ENCODE results near the gene COPB2.
A peak's percentile ranks its signal among the peaks of the same experiment; 100 is the strongest.

Gene COPB2

GRCh38 chr3:139312959-139313358 lies 76.5 kb downstream of the COPB2 start:
- Histone ChIP-seq H3K36me3 (ENCODE audit: control insufficient read depth in 5 of 5, insufficient read depth in 5 of 5, low read length in 5 of 5) (no peaks in the 10 kb centered on the region), H3K27me3 (ENCODE audit: control insufficient read depth in 5 of 5, insufficient read depth in 4 of 5, low read length in 5 of 5) (peaks cover 0 to 32% (median 25%) of the 10 kb centered on the region in 5 donors), H3K9ac (ENCODE audit: low read length in 5 of 5) (no peak overlapping the region), H3K9me3 (ENCODE audit: control insufficient read depth in 5 of 5, low read length in 5 of 5) (peaks cover 0 to 2% (median 0%) of the 10 kb centered on the region in 5 donors), H3K4me1 (ENCODE audit: control insufficient read depth in 5 of 5, insufficient read depth in 5 of 5, low read length in 5 of 5) (peaks cover 0 to 2% (median 0%) of the 10 kb centered on the region in 5 donors), H3K4me3 (ENCODE audit: low read depth in 1 of 5, low read length in 5 of 5) (no peak overlapping the region), H3K27ac (ENCODE audit: low read depth, low read length) (no peak overlapping the region)

GRCh38 chr3:139312416-139312815 lies 77.0 kb downstream of the COPB2 start:
- Histone ChIP-seq H3K9me3 (ENCODE audit: control insufficient read depth in 5 of 5, low read length in 5 of 5) (peaks cover 0 to 2% (median 0%) of the 10 kb centered on the region in 5 donors), H3K9ac (ENCODE audit: low read length in 5 of 5) (peak overlapping the region in 1 of 5 donors; percentile 23), H3K4me3 (ENCODE audit: low read depth in 1 of 5, low read length in 5 of 5) (no peak overlapping the region), H3K27me3 (ENCODE audit: control insufficient read depth in 5 of 5, insufficient read depth in 4 of 5, low read length in 5 of 5) (peaks cover 0 to 30% (median 21%) of the 10 kb centered on the region in 5 donors), H3K36me3 (ENCODE audit: control insufficient read depth in 5 of 5, insufficient read depth in 5 of 5, low read length in 5 of 5) (no peaks in the 10 kb centered on the region), H3K4me1 (ENCODE audit: control insufficient read depth in 5 of 5, insufficient read depth in 5 of 5, low read length in 5 of 5) (peaks cover 0 to 2% (median 0%) of the 10 kb centered on the region in 5 donors), H3K27ac (ENCODE audit: low read depth, low read length) (no peak overlapping the region)

- no peak overlapping the region for H3K27ac ChIP-seq (ENCODE audit: low read depth, low read length)
- peaks cover 0 to 24% (median 14%) of the 10 kb centered on the region in 5 donors for H3K27me3 ChIP-seq (ENCODE audit: control insufficient read depth in 5 of 5, insufficient read depth in 4 of 5, low read length in 5 of 5)
- no peak overlapping the region for H3K4me3 ChIP-seq (ENCODE audit: low read depth in 1 of 5, low read length in 5 of 5)
- peaks cover 0 to 2% (median 0%) of the 10 kb centered on the region in 5 donors for H3K4me1 ChIP-seq (ENCODE audit: control insufficient read depth in 5 of 5, insufficient read depth in 5 of 5, low read length in 5 of 5)
- peaks cover 0 to 2% (median 0%) of the 10 kb centered on the region in 5 donors for H3K9me3 ChIP-seq (ENCODE audit: control insufficient read depth in 5 of 5, low read length in 5 of 5)
- H3K9ac ChIP-seq (ENCODE audit: low read length in 5 of 5): no peak overlapping the region
- no peaks in the 10 kb centered on the region for H3K36me3 ChIP-seq (ENCODE audit: control insufficient read depth in 5 of 5, insufficient read depth in 5 of 5, low read length in 5 of 5)
Measured at GRCh38 chr3:139311557-139311956, 77.9 kb downstream of the COPB2 start.

GRCh38 chr3:139310474-139310933 lies 78.9 kb downstream of the COPB2 start:
- no peak overlapping the region for H3K27ac ChIP-seq (ENCODE audit: low read depth, low read length)
- H3K4me3 ChIP-seq (ENCODE audit: low read depth in 1 of 5, low read length in 5 of 5): no peak overlapping the region
- H3K36me3 ChIP-seq (ENCODE audit: control insufficient read depth in 5 of 5, insufficient read depth in 5 of 5, low read length in 5 of 5): no peaks in the 10 kb centered on the region
- no peak overlapping the region for H3K9ac ChIP-seq (ENCODE audit: low read length in 5 of 5)
- H3K27me3 ChIP-seq (ENCODE audit: control insufficient read depth in 5 of 5, insufficient read depth in 4 of 5, low read length in 5 of 5): peaks cover 0 to 19% (median 10%) of the 10 kb centered on the region in 5 donors
- H3K9me3 ChIP-seq (ENCODE audit: control insufficient read depth in 5 of 5, low read length in 5 of 5): peaks cover 0 to 2% (median 0%) of the 10 kb centered on the region in 5 donors
- H3K4me1 ChIP-seq (ENCODE audit: control insufficient read depth in 5 of 5, insufficient read depth in 5 of 5, low read length in 5 of 5): peaks cover 0 to 2% (median 0%) of the 10 kb centered on the region in 5 donors

- Histone ChIP-seq H3K4me1 (ENCODE audit: control insufficient read depth in 5 of 5, insufficient read depth in 5 of 5, low read length in 5 of 5) (peaks cover 0 to 2% (median 0%) of the 10 kb centered on the region in 5 donors), H3K36me3 (ENCODE audit: control insufficient read depth in 5 of 5, insufficient read depth in 5 of 5, low read length in 5 of 5) (no peaks in the 10 kb centered on the region), H3K27ac (ENCODE audit: low read depth, low read length) (no peak overlapping the region), H3K4me3 (ENCODE audit: low read depth in 1 of 5, low read length in 5 of 5) (no peak overlapping the region), H3K9ac (ENCODE audit: low read length in 5 of 5) (no peak overlapping the region), H3K9me3 (ENCODE audit: control insufficient read depth in 5 of 5, low read length in 5 of 5) (peaks cover 0 to 2% (median 0%) of the 10 kb centered on the region in 5 donors), H3K27me3 (ENCODE audit: control insufficient read depth in 5 of 5, insufficient read depth in 4 of 5, low read length in 5 of 5) (peaks cover 0 to 17% (median 9%) of the 10 kb centered on the region in 5 donors)
Measured at GRCh38 chr3:139309880-139310279, 79.6 kb downstream of the COPB2 start.

- Histone ChIP-seq H3K9me3 (ENCODE audit: control insufficient read depth in 5 of 5, low read length in 5 of 5) (peaks cover 0 to 2% (median 0%) of the 10 kb centered on the region in 5 donors), H3K27ac (ENCODE audit: low read depth, low read length) (no peak overlapping the region), H3K4me3 (ENCODE audit: low read depth in 1 of 5, low read length in 5 of 5) (no peak overlapping the region), H3K36me3 (ENCODE audit: control insufficient read depth in 5 of 5, insufficient read depth in 5 of 5, low read length in 5 of 5) (no peaks in the 10 kb centered on the region), H3K4me1 (ENCODE audit: control insufficient read depth in 5 of 5, insufficient read depth in 5 of 5, low read length in 5 of 5) (peaks cover 0 to 2% (median 0%) of the 10 kb centered on the region in 5 donors), H3K27me3 (ENCODE audit: control insufficient read depth in 5 of 5, insufficient read depth in 4 of 5, low read length in 5 of 5) (peaks cover 0 to 14% (median 8%) of the 10 kb centered on the region in 5 donors), H3K9ac (ENCODE audit: low read length in 5 of 5) (no peak overlapping the region)
Measured at GRCh38 chr3:139309061-139309591, 80.3 kb downstream of the COPB2 start.

- Histone ChIP-seq H3K4me3 (ENCODE audit: low read depth in 1 of 5, low read length in 5 of 5) (no peak overlapping the region), H3K36me3 (ENCODE audit: control insufficient read depth in 5 of 5, insufficient read depth in 5 of 5, low read length in 5 of 5) (no peaks in the 10 kb centered on the region), H3K27me3 (ENCODE audit: control insufficient read depth in 5 of 5, insufficient read depth in 4 of 5, low read length in 5 of 5) (peaks cover 0 to 10% (median 5%) of the 10 kb centered on the region in 5 donors)
Measured at GRCh38 chr3:139308560-139308959, 80.9 kb downstream of the COPB2 start.

GRCh38 chr3:139307601-139308555 lies 81.6 kb downstream of the COPB2 start:
- no peaks in the 10 kb centered on the region for H3K9me3 ChIP-seq (ENCODE audit: control insufficient read depth in 5 of 5, low read length in 5 of 5)
- H3K4me1 ChIP-seq (ENCODE audit: control insufficient read depth in 5 of 5, insufficient read depth in 5 of 5, low read length in 5 of 5): peaks cover 0 to 2% (median 0%) of the 10 kb centered on the region in 5 donors
- H3K9ac ChIP-seq (ENCODE audit: low read length in 5 of 5): no peak overlapping the region
- H3K27me3 ChIP-seq (ENCODE audit: control insufficient read depth in 5 of 5, insufficient read depth in 4 of 5, low read length in 5 of 5): peaks cover 0 to 6% (median 3%) of the 10 kb centered on the region in 5 donors
- no peak overlapping the region for H3K27ac ChIP-seq (ENCODE audit: low read depth, low read length)
- H3K36me3 ChIP-seq (ENCODE audit: control insufficient read depth in 5 of 5, insufficient read depth in 5 of 5, low read length in 5 of 5): no peaks in the 10 kb centered on the region
- no peak overlapping the region for H3K4me3 ChIP-seq (ENCODE audit: low read depth in 1 of 5, low read length in 5 of 5)

More at GRCh38 chr3:139308560-139308959, 80.9 kb downstream of the COPB2 start:
- Histone ChIP-seq H3K27ac (ENCODE audit: low read depth, low read length) (no peak overlapping the region), H3K4me1 (ENCODE audit: control insufficient read depth in 5 of 5, insufficient read depth in 5 of 5, low read length in 5 of 5) (peaks cover 0 to 2% (median 0%) of the 10 kb centered on the region in 5 donors), H3K9ac (ENCODE audit: low read length in 5 of 5) (no peak overlapping the region), H3K9me3 (ENCODE audit: control insufficient read depth in 5 of 5, low read length in 5 of 5) (peaks cover 0 to 2% (median 0%) of the 10 kb centered on the region in 5 donors)
